Adrenal gland (tissue), 12 donors: Measurements from ENCODE around the gene VENTX. TPM values are rescaled to one million over a fixed set of nuclear protein-coding genes. Genes with fewer than 3 reads are reported as not detected.
"Not testable (repeated sequence)": the region's sequence is repeated elsewhere in the genome, so short reads cannot be mapped to it uniquely, and the experiment has no call there.

ENCODE experiments used
- DNase-seq, 7 donors: peaks; one replicate each; pipeline ENCODE4 v3.0.0-alpha.2; 2019 to 2020
- H3K27ac ChIP-seq, 5 donors: fragments of 200-600 bp; sonication (generic) in 4 of 5; 1 replicate in 3 of 5; 2 replicates in 2 of 5; pipeline versions ENCODE4 v1.5.1 to v1.8.0; 2016 to 2020; ENCODE audit warnings: mild to moderate bottlenecking in 1 of 5
- H3K27me3 ChIP-seq: fragments of 200-600 bp; 2 replicates; pipeline ENCODE4 v1.8.0; 2021
- H3K36me3 ChIP-seq, 2 donors: fragments of 200-600 bp; replicated peaks in 1 of 2; 1 replicate in 1 of 2; 2 replicates in 1 of 2; pipeline versions ENCODE4 v1.5.1 to v1.8.0; 2018 to 2022
- H3K4me1 ChIP-seq, 2 donors: fragments of 200-600 bp; replicated peaks in 1 of 2; 1 replicate in 1 of 2; 2 replicates in 1 of 2; pipeline versions ENCODE4 v1.5.1 to v1.8.0; 2018 to 2021
- H3K4me3 ChIP-seq, 4 donors: fragments of 200-600 bp; sonication (generic) in 3 of 4; one replicate each; pipeline ENCODE4 v1.5.1; 2016 to 2018
- H3K9me3 ChIP-seq, 3 donors: fragments of 200-600 bp; sonication (generic) in 1 of 3; replicated peaks in 1 of 3; 1 replicate in 2 of 3; 2 replicates in 1 of 3; pipeline versions ENCODE4 v1.5.1 to v1.8.0; 2016 to 2021
- CTCF ChIP-seq, 6 experiments: fragments of 450-650 bp in 4 of 6; fragments of 200-600 bp in 2 of 6; sonication (generic) in 1 of 6; IDR thresholded peaks; 1 replicate in 5 of 6; 2 replicates in 1 of 6; pipeline versions ENCODE4 v1.5.1 to v1.8.0; 2016 to 2021; ENCODE audit warnings: antibody characterized with exemption in 6 of 6, mild to moderate bottlenecking in 2 of 6, moderate library complexity in 1 of 6
- POLR2A ChIP-seq, 2 donors: fragments of 450-650 bp; IDR thresholded peaks; one replicate each; pipeline ENCODE4 v1.6.1; 2017; ENCODE audit warnings: antibody characterized with exemption in 2 of 2, mild to moderate bottlenecking in 2 of 2, moderate library complexity in 1 of 2
- WGBS, 4 donors: extraction: QIAGEN DNeasy Blood & Tissue Kit in 2 of 4; methylation state at CpG; one replicate each; pipeline versions ENCODE4 v1.1.5 to v1.1.7; 2013 to 2017; 5-methylcytosine and 5-hydroxymethylcytosine counted together
- intact Hi-C, 2 donors: fragments of 100-400 bp; cut with DNase I; formaldehyde crosslinking; loops; one replicate each; pipeline versions ENCODE4 v1.14.1 to v1.15.0; 2022 to 2023
- polyA plus RNA-seq, 3 donors: library from polyadenylated mRNA; stranded (reverse); fragments of 200-250 nt in 2 of 3; fragments of 350-450 nt in 1 of 3; fragmentation: Illumina TruSeq in 1 of 3; extraction: RNeasy Lipid Tissue Mini Kit (QIAGEN cat#74804) in 1 of 3; gene quantifications; one replicate each; pipeline ENCODE4 v1.2.3, GENCODE V29; 2013 to 2014
- total RNA-seq, 9 donors: library from RNA; depleted of rRNA in 4 of 9; stranded (reverse); fragments of >200 nt in 4 of 9; fragments of 120-200 nt in 1 of 9; fragmentation: NEBNext Ultra II Directional in 1 of 9; extraction: Animal tissue kit (Norgen Biotek cat#: 25700) in 1 of 9; gene quantifications; one replicate each; pipeline versions ENCODE4 v1.1.0 to v1.2.4, GENCODE V29; 2013 to 2023
- donor health status: healthy with polysubstance abuse.
- donor health status: Bipolar disorder and iron deficiency.
- donor health status: DM: yes; HTN: yes; CAD: no.
- donor health status: DM: no; HTN: no; CAD: no.
- donor health status: DM: no; HTN: no; CAD: no.
- donor health status: DM: yes; HTN: yes; CAD: no.

The VENTX gene
- total and polyA plus RNA-seq, 12 donors = 0.06 to 4.4 (median 1.4) TPM

- Histone ChIP-seq H3K36me3 (no peaks in the 10 kb centered on the region), H3K27me3 (peaks cover 4% of the 10 kb centered on the region), H3K27ac (no peak overlapping the region), H3K4me1 (no peaks in the 10 kb centered on the region), H3K9me3 (no peaks in the 10 kb centered on the region), H3K4me3 (no peak overlapping the region)
- 90 to 94% (median 93%) methylated on average over 9 to 11 of the region's 11 CpGs for WGBS, 4 donors
- no peak for TF ChIP-seq CTCF (IDR thresholded peaks at IDR 0.05)
- no peak for TF ChIP-seq POLR2A (IDR thresholded peaks at IDR 0.05)
- intact Hi-C loops = no loop called here
- no peak for DNase-seq
Observed at GRCh38 chr10:133221331-133221730, 16.3 kb upstream of the VENTX start.

- H3K4me1 ChIP-seq, intact Hi-C loops, H3K9me3 ChIP-seq, H3K36me3 ChIP-seq, H3K4me3 ChIP-seq, H3K27me3 ChIP-seq, DNase-seq, H3K27ac ChIP-seq: not testable (repeated sequence)
- WGBS, 4 donors = 88 to 97% (median 92%) methylated on average over 4 to 19 of the region's 22 CpGs
Observed at GRCh38 chr10:133221756-133222155, 15.9 kb upstream of the VENTX start.

- Histone ChIP-seq H3K9me3 (no peaks in the 10 kb centered on the region), H3K27ac (no peak overlapping the region), H3K4me1 (no peaks in the 10 kb centered on the region), H3K36me3 (no peaks in the 10 kb centered on the region), H3K27me3 (peaks cover 18% of the 10 kb centered on the region), H3K4me3 (no peak overlapping the region)
- intact Hi-C loops = no loop called here
- 75 to 89% (median 80%) methylated on average over 4 to 14 of the region's 14 CpGs for WGBS, 4 donors
- TF ChIP-seq POLR2A (IDR thresholded peaks at IDR 0.05) (no peak), CTCF (IDR thresholded peaks at IDR 0.05) (no peak)
- DNase-seq = no peak
Observed at GRCh38 chr10:133224076-133224475, 13.6 kb upstream of the VENTX start.

- intact Hi-C loops = no loop called here
- no peak for DNase-seq
- H3K36me3 ChIP-seq = no peaks in the 10 kb centered on the region
- WGBS, 4 donors = 63 to 92% (median 80%) methylated on average over 14 to 25 of the region's 25 CpGs
- peaks cover 26% of the 10 kb centered on the region for H3K27me3 ChIP-seq
- H3K9me3 ChIP-seq = no peaks in the 10 kb centered on the region
- no peak overlapping the region for H3K27ac ChIP-seq
- H3K4me1 ChIP-seq = no peaks in the 10 kb centered on the region
- TF ChIP-seq POLR2A (IDR thresholded peaks at IDR 0.05) = no peak
- no peak for TF ChIP-seq CTCF (IDR thresholded peaks at IDR 0.05)
- no peak overlapping the region for H3K4me3 ChIP-seq
Observed at GRCh38 chr10:133224756-133225372, 12.8 kb upstream of the VENTX start.

GRCh38 chr10:133225707-133226191, 11.9 kb upstream of the VENTX start:
- 73 to 77% (median 74%) methylated on average over 20 to 23 of the region's 23 CpGs for WGBS, 4 donors
- intact Hi-C loops = no loop called here
- DNase-seq = no peak
- no peaks in the 10 kb centered on the region for H3K4me1 ChIP-seq
- H3K36me3 ChIP-seq = no peaks in the 10 kb centered on the region
- peaks cover 34% of the 10 kb centered on the region for H3K27me3 ChIP-seq
- H3K4me3 ChIP-seq = no peak overlapping the region
- H3K27ac ChIP-seq = no peak overlapping the region
- no peaks in the 10 kb centered on the region for H3K9me3 ChIP-seq
- TF ChIP-seq POLR2A (IDR thresholded peaks at IDR 0.05) (no peak), CTCF (IDR thresholded peaks at IDR 0.05) (no peak)
